Neural crest cell (in vitro differentiated cells): ENCODE results near the gene CEMIP2. TPM values are rescaled to one million over a fixed set of nuclear protein-coding genes. Genes with fewer than 3 reads are reported as not detected.

ENCODE experiments used
- DNase-seq: peaks from one replicate; pipeline ENCODE4 v3.0.0; 2021; ENCODE audit warnings: low read depth, mixed read lengths, low spot score
- H3K27ac Mint-ChIP-seq: one replicate; pipeline ENCODE4 v1.8.0; 2021; ENCODE audit warnings: mild to moderate bottlenecking, mixed read lengths; ENCODE audit not compliant: unreplicated experiment
- H3K27me3 Mint-ChIP-seq: 2 replicates; pipeline ENCODE4 v1.8.0; 2021; ENCODE audit warnings: low read depth, mild to moderate bottlenecking, mixed read lengths
- H3K36me3 Mint-ChIP-seq: 2 replicates; pipeline ENCODE4 v1.8.0; 2021; ENCODE audit warnings: low read depth, mild to moderate bottlenecking, mixed read lengths
- H3K4me1 Mint-ChIP-seq: 2 replicates; pipeline ENCODE4 v1.8.0; 2021; ENCODE audit warnings: mixed read lengths
- H3K4me3 Mint-ChIP-seq: one replicate; pipeline ENCODE4 v1.8.0; 2021; ENCODE audit warnings: mild to moderate bottlenecking, mixed read lengths
- H3K9me3 Mint-ChIP-seq: 2 replicates; pipeline ENCODE4 v1.8.0; 2021; ENCODE audit warnings: mixed read lengths
- CTCF ChIP-seq: fragments of 200-600 bp; sonication (generic); conservative IDR thresholded peaks from 2 replicates; pipeline ENCODE4 v1.5.0; 2021; ENCODE audit warnings: antibody characterized with exemption, mild to moderate bottlenecking
- total RNA-seq: library from RNA; stranded (reverse); gene quantifications from 2 replicates; pipeline ENCODE4 v1.2.1, GENCODE V29; 2021

The CEMIP2 gene
- total RNA-seq, 1 donor from 2014 or later = 94.4 TPM

DNA sequence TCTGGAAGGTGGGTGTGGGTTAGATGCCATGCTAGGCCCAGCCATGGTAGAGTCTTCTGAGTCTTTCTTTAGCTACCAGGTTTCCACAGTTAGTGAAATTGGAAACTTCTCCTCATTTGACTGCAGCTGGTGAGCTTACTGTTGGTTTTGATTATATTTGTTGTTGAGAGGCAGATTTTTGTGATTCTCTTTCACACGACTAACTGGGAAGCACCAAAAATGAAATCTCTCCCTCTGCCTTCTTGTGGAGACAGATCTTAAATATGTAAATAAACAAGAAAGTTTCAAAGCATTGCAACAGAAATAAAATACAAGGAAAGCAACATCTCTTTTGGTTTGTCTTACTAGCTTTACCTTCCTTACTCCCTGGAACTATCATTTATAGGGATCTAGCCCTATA, 122.2 kb downstream of the CEMIP2 start:
- Mint-ChIP-seq H3K27me3 (no peaks in the 10 kb centered on the region), H3K36me3 (no peaks in the 10 kb centered on the region), H3K9me3 (no peaks in the 10 kb centered on the region), H3K27ac (no peak overlapping the region), H3K4me3 (no peak overlapping the region), H3K4me1 (peaks cover 5% of the 10 kb centered on the region)
- no peak for TF ChIP-seq CTCF
- DNase-seq = no peak

DNA sequence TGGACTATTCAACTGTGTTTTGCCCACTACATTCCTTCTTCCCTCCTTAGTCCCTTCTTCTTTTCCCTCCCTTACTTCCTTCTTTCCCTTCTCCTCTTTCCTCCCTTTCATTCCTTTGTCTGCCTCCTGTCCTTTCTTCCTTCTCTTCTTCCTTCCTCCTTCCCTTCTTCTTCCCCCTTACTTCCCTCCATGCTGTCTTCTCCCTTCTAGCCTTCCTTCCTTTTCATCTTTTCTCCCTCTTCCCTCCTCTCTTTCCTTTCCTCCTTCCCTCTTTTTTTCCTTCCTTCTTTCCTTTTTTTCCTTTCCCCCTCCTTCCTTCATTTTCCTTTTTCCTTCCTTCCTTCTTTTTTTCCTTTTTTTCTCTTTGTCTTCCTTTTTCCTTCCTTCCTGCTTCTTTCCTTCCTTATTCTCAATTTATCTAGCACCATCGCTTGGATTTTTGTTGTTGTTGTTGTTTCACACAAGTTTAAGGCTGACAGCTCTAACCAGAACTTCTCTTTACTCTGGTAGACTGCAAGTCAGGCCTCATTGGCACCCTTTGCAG, 123.4 kb downstream of the CEMIP2 start:
- no peaks in the 10 kb centered on the region for H3K27me3 Mint-ChIP-seq
- peaks cover 5% of the 10 kb centered on the region for H3K4me1 Mint-ChIP-seq
- no peaks in the 10 kb centered on the region for H3K36me3 Mint-ChIP-seq
- H3K27ac Mint-ChIP-seq = no peak overlapping the region
- no peak overlapping the region for H3K4me3 Mint-ChIP-seq
- no peaks in the 10 kb centered on the region for H3K9me3 Mint-ChIP-seq
- DNase-seq = no peak
- no peak for TF ChIP-seq CTCF

DNA sequence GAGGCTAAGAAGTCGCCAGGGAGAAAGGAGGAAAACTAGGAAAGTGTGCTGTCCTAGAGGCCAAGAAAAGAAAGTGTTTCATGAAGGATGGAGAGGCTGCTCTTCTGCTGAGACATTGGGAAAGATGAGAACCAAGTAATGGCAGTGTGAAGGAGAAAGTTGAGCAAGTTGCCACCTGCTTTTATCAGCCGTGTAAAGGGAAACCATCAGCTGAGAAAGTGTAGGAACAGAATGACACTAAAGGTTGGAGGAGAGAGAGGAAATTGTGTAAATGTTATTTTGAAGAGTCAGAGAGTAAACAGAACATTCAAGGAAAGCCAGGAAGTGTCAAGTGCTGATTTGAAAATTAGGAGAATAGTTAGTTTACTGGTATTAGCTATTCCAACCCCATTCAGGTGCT, 125.0 kb downstream of the CEMIP2 start:
- no peak overlapping the region for H3K27ac Mint-ChIP-seq
- H3K4me3 Mint-ChIP-seq = no peak overlapping the region
- H3K9me3 Mint-ChIP-seq = no peaks in the 10 kb centered on the region
- H3K27me3 Mint-ChIP-seq = no peaks in the 10 kb centered on the region
- peaks cover 5% of the 10 kb centered on the region for H3K4me1 Mint-ChIP-seq
- H3K36me3 Mint-ChIP-seq = no peaks in the 10 kb centered on the region
- no peak for DNase-seq
- no peak for TF ChIP-seq CTCF

GRCh38 chr9:71642056-71642455, 126.3 kb downstream of the CEMIP2 start:
- DNase-seq = no peak
- no peak overlapping the region for H3K27ac Mint-ChIP-seq
- no peak for TF ChIP-seq CTCF
- H3K4me3 Mint-ChIP-seq = no peak overlapping the region
- no peaks in the 10 kb centered on the region for H3K27me3 Mint-ChIP-seq
- H3K9me3 Mint-ChIP-seq = no peaks in the 10 kb centered on the region
- H3K36me3 Mint-ChIP-seq = no peaks in the 10 kb centered on the region
- H3K4me1 Mint-ChIP-seq = peaks cover under 1% of the 10 kb centered on the region

GRCh38 chr9:71638627-71639026, 129.7 kb downstream of the CEMIP2 start:
- no peak for DNase-seq
- Mint-ChIP-seq H3K9me3 (no peaks in the 10 kb centered on the region), H3K4me1 (no peaks in the 10 kb centered on the region), H3K27me3 (no peaks in the 10 kb centered on the region), H3K4me3 (no peak overlapping the region), H3K36me3 (no peaks in the 10 kb centered on the region), H3K27ac (no peak overlapping the region)
- TF ChIP-seq CTCF = no peak

DNA sequence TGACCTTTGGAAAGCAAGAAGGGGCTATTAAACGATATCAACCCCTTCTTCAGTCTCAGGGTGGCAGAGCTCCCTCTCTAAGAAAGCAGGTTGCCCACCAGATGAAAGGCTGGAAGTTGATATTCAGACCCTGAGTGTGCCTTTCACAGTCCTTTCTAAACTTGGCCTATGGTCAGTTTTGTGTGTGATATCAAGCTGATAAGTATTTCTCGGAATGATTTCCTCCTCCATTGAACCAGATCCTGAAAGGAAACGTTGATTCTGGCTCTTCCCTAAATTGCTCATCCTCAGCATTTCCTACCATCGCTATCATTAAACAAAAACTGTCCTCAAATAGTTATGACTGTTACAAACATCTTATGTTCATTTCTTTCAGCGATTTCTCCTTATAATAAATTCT, 130.4 kb downstream of the CEMIP2 start:
- no peak for TF ChIP-seq CTCF
- H3K27ac Mint-ChIP-seq = no peak overlapping the region
- H3K27me3 Mint-ChIP-seq = no peaks in the 10 kb centered on the region
- no peaks in the 10 kb centered on the region for H3K9me3 Mint-ChIP-seq
- no peaks in the 10 kb centered on the region for H3K4me1 Mint-ChIP-seq
- no peak for DNase-seq
- H3K4me3 Mint-ChIP-seq = no peak overlapping the region
- no peaks in the 10 kb centered on the region for H3K36me3 Mint-ChIP-seq
